OCI-LY3 (cell line): Measurements from ENCODE around the gene CIAO2B.

Experiments used
- H2AFZ ChIP-seq: fragments of 200-600, 300-600 bp; shearing (Covaris generic); 2 replicates; pipeline ENCODE4 v1.6.0; 2014; ENCODE audit warnings: antibody characterized with exemption, low read depth, low read length
- H3K27ac ChIP-seq: fragments of 200-600, 300-600 bp; sonication (generic); 2 replicates; pipeline ENCODE4 v1.5.1; 2014; ENCODE audit warnings: mild to moderate bottlenecking, low read length, moderate library complexity, mixed read lengths
- H3K27me3 ChIP-seq: fragments of 200-600, 300-600 bp; sonication (generic); 2 replicates; pipeline ENCODE4 v1.6.1; 2014; ENCODE audit warnings: low read depth, low read length, mixed read lengths
- H3K36me3 ChIP-seq: fragments of 200-600, 300-600 bp; sonication (generic); replicated peaks from 2 replicates; pipeline ENCODE3; 2014; ENCODE audit warnings: low read depth, low read length, mixed read lengths
- H3K4me1 ChIP-seq: fragments of 300-600, 200-600 bp; sonication (generic); 2 replicates; pipeline ENCODE4 v1.6.1; 2014; ENCODE audit warnings: low read length, mixed read lengths
- H3K4me2 ChIP-seq: fragments of 200-600, 300-600 bp; sonication (generic); 2 replicates; pipeline ENCODE4 v1.6.1; 2014; ENCODE audit warnings: low read length, mixed read lengths
- H3K4me3 ChIP-seq: fragments of 300-600, 200-600 bp; sonication (generic); 2 replicates; pipeline ENCODE4 v1.5.1; 2014; ENCODE audit warnings: antibody characterized with exemption, mild to moderate bottlenecking, low read length, moderate library complexity
- H3K79me2 ChIP-seq: fragments of 300-600, 200-600 bp; shearing (Covaris generic); 2 replicates; pipeline ENCODE4 v1.6.1; 2014; ENCODE audit warnings: mild to moderate bottlenecking, low read length, mixed read lengths
- H3K9ac ChIP-seq: fragments of 300-600, 200-600 bp; shearing (Covaris generic); 2 replicates; pipeline ENCODE4 v1.6.0; 2014; ENCODE audit warnings: mild to moderate bottlenecking, low read length, moderate library complexity
- H3K9me3 ChIP-seq: fragments of 200-600, 300-600 bp; shearing (Covaris generic); 2 replicates; pipeline ENCODE4 v1.6.1; 2014; ENCODE audit warnings: low read length, mixed read lengths; ENCODE audit not compliant: insufficient read depth
- H4K20me1 ChIP-seq: fragments of 200-600, 300-600 bp; sonication (generic); 2 replicates; pipeline ENCODE4 v1.6.1; 2016; ENCODE audit warnings: low read length, mixed read lengths; ENCODE audit not compliant: insufficient read depth
- CTCF ChIP-seq: fragments of 200-600, 300-600 bp; sonication (generic); IDR thresholded peaks from 2 replicates; pipeline ENCODE4 v1.5.1; 2014; ENCODE audit warnings: antibody characterized with exemption, low read length, low read depth
- EZH2phosphoT487 ChIP-seq: fragments of 200-600 bp; shearing (Covaris generic); IDR thresholded peaks from 2 replicates; pipeline ENCODE4 v1.6.1; 2018; ENCODE audit warnings: antibody characterized with exemption, mixed run types, low read depth

The CIAO2B gene

GRCh38 chr16:66918803-66919568 is 15.2 kb downstream of the CIAO2B start, which contains the start of gene CDH16:
Gene CDH16, minus strand, starts transcription at chr16:66918885. Its CDS starts 820 bp downstream, at chr16:66918065.
- H3K4me1 ChIP-seq: 0 out of 2 replicates have a peak, but pooled peaks cover 3% of the 10 kb centered on the region
- TF ChIP-seq CTCF: no peak
- no peak for TF ChIP-seq EZH2phosphoT487

GRCh38 chr16:66918355-66918754 is 15.8 kb downstream of the CIAO2B start:
- no peak overlapping the region for H3K4me3 ChIP-seq
- H3K36me3 ChIP-seq: no peaks in the 10 kb centered on the region
- H3K27me3 ChIP-seq: 0 out of 2 replicates have a peak, but pooled peaks cover 8% of the 10 kb centered on the region
- H3K79me2 ChIP-seq: no peaks in the 10 kb centered on the region
- H2AFZ ChIP-seq: no peak overlapping the region
- TF ChIP-seq CTCF (no peak), EZH2phosphoT487 (no peak)
- H3K4me1 ChIP-seq: 0 out of 2 replicates have a peak, but pooled peaks cover 3% of the 10 kb centered on the region
- no peaks in the 10 kb centered on the region for H4K20me1 ChIP-seq
- no peak overlapping the region for H3K27ac ChIP-seq
- no peak overlapping the region for H3K9ac ChIP-seq
- no peak overlapping the region for H3K4me2 ChIP-seq
- H3K9me3 ChIP-seq: no peaks in the 10 kb centered on the region

More at GRCh38 chr16:66918803-66919568, 15.2 kb downstream of the CIAO2B start, which contains the start of gene CDH16:
- Histone ChIP-seq H3K27me3 (0 out of 2 replicates have a peak, but pooled peaks cover 8% of the 10 kb centered on the region), H3K4me2 (no peak within 1 kb of the TSS), H3K4me3 (no peak within 1 kb of the TSS), H3K9me3 (no peaks in the 10 kb centered on the region), H3K36me3 (no peaks in the 10 kb centered on the region), H3K27ac (no peak within 1 kb of the TSS), H3K9ac (no peak within 1 kb of the TSS), H3K79me2 (no peaks in the 10 kb centered on the region), H4K20me1 (no peaks in the 10 kb centered on the region), H2AFZ (no peak within 1 kb of the TSS)

- Histone ChIP-seq H3K4me3 (no peak overlapping the region), H3K4me2 (no peak overlapping the region)
Observed at GRCh38 chr16:66917741-66918140, 16.5 kb downstream of the CIAO2B start.

More at GRCh38 chr16:66917741-66918140, 16.5 kb downstream of the CIAO2B start:
- Histone ChIP-seq H3K9me3 (no peaks in the 10 kb centered on the region), H3K4me1 (0 out of 2 replicates have a peak, but pooled peaks cover 3% of the 10 kb centered on the region), H3K36me3 (no peaks in the 10 kb centered on the region), H3K27ac (no peak overlapping the region), H4K20me1 (no peaks in the 10 kb centered on the region), H3K27me3 (0 out of 2 replicates have a peak, but pooled peaks cover 8% of the 10 kb centered on the region), H3K79me2 (no peaks in the 10 kb centered on the region), H3K9ac (no peak overlapping the region), H2AFZ (no peak overlapping the region)
- TF ChIP-seq EZH2phosphoT487: no peak
- no peak for TF ChIP-seq CTCF
